ENCODE measurements around the gene BCOR.

DNA sequence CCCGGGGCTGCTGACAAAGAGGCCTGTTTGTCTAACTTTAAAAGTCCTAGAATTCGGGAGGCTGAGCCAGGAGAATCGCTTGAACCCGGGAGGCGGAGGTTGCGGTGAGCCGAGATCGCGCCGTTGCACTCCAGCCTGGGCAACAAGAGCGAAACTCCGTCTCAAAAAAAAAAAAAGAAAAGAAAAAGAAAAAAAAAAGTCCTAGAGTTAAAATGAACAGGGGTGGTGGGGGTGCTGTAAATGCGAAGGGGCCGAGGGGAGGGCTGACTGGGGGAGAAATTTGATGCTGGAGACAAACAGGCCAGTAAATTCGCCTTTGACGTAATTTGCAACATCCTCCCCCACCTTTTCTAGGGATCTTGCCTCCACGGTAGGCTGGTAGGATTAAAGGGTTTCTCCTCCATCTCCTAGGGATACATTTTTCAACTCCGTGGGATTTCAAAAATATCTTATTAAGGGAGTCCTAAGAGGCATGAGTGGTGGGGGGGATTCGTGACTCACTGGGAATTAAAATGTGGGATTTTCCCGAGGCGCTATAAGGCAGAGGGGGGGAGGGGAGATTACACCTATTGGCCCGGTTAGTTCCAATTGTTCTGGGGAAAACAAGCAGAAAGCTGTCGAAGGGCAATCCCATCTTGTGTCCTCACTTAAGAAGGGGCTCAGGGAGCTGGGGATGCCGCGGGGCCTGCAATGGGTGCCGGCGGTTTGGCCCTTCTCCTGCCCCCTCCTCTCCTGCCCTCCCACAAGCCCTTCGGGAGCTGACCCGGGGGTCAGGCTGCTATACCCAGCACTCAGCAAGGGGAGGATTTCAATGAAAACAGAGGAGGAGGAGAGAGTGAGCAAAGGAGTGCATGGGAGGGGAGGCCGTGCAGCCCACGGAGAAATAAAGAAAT lies 3.0 kb upstream of the BCOR start:
- TF ChIP-seq POLR2AphosphoS5 (IDR thresholded peaks at IDR 0.05) (no peak), EP300 (IDR thresholded peaks at IDR 0.05) (no peak)
- TF ChIP-seq, protein P1, sequence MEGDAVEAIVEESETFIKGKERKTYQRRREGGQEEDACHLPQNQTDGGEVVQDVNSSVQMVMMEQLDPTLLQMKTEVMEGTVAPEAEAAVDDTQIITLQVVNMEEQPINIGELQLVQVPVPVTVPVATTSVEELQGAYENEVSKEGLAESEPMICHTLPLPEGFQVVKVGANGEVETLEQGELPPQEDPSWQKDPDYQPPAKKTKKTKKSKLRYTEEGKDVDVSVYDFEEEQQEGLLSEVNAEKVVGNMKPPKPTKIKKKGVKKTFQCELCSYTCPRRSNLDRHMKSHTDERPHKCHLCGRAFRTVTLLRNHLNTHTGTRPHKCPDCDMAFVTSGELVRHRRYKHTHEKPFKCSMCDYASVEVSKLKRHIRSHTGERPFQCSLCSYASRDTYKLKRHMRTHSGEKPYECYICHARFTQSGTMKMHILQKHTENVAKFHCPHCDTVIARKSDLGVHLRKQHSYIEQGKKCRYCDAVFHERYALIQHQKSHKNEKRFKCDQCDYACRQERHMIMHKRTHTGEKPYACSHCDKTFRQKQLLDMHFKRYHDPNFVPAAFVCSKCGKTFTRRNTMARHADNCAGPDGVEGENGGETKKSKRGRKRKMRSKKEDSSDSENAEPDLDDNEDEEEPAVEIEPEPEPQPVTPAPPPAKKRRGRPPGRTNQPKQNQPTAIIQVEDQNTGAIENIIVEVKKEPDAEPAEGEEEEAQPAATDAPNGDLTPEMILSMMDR (IDR thresholded peaks at IDR 0.05) = no peak

Measured in esophagus muscularis mucosa (tissue), 4 donors.